Right lobe of liver (tissue), 4 donors: ENCODE measurements around the gene SCAPER.

Experiments used
- POLR2A ChIP-seq: fragments of 450-650 bp; IDR thresholded peaks from one replicate; pipeline ENCODE4 v1.6.1; 2017; ENCODE audit warnings: antibody characterized with exemption, mild to moderate bottlenecking
- TF ChIP-seq, protein P1 (sequence below), 4 donors: fragments of 200-600 bp in 3 of 4; fragments of 450-650 bp in 1 of 4; IDR thresholded peaks; one replicate each; pipeline versions ENCODE4 v1.5.1 to v1.8.0; 2016 to 2022; ENCODE audit warnings: antibody characterized with exemption in 4 of 4, mild to moderate bottlenecking in 2 of 4
- donor health status: DM: no; HTN: no; CAD: no.
- donor health status: DM: no; HTN: no; CAD: no.
- donor health status: DM: no; HTN: yes; CAD: no.

DNA sequence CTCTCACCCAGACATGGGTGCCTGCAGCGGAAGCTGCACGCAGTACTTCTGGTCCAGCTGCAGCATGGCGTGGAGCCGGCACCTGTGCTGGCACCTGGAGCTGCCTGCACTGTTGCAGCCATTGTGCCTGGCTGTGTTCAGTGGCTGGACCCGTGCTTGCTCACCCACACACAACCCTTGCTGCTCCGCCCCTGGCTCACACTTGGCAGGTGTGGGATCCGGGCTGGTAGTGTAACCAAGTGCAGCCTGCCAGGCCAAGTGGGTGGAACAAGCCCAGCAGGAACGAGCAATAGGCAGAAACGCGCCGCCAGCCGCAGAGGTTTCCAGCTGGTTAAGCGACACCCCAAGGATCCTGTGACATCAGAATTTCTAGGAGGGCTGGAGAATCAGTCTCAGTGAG is 11.2 kb upstream of the SCAPER start:
- TF ChIP-seq, protein P1, sequence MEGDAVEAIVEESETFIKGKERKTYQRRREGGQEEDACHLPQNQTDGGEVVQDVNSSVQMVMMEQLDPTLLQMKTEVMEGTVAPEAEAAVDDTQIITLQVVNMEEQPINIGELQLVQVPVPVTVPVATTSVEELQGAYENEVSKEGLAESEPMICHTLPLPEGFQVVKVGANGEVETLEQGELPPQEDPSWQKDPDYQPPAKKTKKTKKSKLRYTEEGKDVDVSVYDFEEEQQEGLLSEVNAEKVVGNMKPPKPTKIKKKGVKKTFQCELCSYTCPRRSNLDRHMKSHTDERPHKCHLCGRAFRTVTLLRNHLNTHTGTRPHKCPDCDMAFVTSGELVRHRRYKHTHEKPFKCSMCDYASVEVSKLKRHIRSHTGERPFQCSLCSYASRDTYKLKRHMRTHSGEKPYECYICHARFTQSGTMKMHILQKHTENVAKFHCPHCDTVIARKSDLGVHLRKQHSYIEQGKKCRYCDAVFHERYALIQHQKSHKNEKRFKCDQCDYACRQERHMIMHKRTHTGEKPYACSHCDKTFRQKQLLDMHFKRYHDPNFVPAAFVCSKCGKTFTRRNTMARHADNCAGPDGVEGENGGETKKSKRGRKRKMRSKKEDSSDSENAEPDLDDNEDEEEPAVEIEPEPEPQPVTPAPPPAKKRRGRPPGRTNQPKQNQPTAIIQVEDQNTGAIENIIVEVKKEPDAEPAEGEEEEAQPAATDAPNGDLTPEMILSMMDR (IDR thresholded peaks at IDR 0.05), result no peak
- TF ChIP-seq POLR2A, result no peak
